GM18511 (cell line): ENCODE data around the gene CNTN1.

Experiments
- ATAC-seq: cut with Tn5 transposase; IDR thresholded peaks from one replicate; pipeline ENCODE4 v1.9.1; 2021; ENCODE audit warnings: mild to moderate bottlenecking, moderate library complexity; ENCODE audit not compliant: unreplicated experiment

The CNTN1 gene

DNA sequence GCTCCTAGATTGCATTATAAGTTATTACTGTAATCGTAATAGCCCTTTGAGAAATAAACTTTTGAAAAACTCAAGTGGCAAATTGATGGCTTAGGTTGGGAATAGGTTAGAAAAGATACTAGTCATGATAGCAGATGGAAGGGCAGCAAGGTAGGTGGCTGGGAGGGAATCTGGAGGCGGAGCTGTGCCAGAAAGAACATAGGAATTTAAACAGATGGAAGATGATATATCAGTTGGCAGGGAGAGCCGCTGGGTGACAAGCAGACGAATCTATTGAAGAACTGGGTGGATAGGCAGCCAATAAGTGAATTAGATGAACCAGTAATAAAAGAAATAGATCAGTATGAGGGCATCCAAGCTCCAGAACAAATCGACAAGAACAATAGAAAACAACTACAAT lies 142.1 kb downstream of the CNTN1 start:
- no peak for ATAC-seq

GRCh38 chr12:40837891-40838429 lies 145.7 kb downstream of the CNTN1 start:
- no peak for ATAC-seq

DNA sequence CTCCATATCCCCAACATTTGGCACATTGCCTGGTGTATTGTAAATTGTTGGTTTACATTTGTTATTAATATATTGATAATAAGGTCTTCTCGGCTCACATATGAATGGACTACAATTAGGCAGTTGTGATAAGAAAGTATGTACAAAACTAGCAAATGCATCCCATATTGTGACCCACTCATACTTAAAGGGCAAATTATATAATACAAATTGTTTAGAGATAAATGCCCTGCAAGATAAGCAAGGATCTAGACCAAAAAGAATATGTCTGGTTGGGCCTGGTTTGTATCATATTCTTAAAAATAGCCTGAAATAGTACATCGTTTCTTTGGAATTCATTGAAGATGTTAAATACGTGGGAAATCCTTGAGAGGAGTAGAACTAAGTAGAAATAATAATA lies 151.3 kb downstream of the CNTN1 start:
- no peak for ATAC-seq

- ATAC-seq: no peak
Measured at GRCh38 chr12:40853221-40853620, 161.0 kb downstream of the CNTN1 start.

DNA sequence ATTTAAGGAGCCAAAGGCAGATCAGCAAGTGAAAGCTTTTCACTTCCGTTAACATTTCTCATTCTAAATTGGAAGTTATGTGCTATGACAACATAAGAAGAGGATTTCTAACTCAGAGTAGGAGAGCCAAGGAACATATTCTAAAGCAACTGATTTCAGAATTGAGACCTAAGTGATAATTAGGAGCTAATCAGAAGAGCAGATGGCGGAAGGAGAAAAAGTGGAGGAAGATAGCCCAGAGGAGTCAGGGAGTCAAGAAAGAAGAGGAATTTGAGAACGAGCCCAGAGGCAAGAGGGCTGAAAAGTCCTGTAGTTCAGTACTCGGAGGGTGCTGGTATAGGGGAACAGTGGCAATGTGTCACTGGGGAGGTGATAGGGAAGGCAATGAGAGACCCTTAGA lies 162.4 kb downstream of the CNTN1 start:
- ATAC-seq: no peak

GRCh38 chr12:40864891-40865290 lies 172.7 kb downstream of the CNTN1 start:
- no peak for ATAC-seq

DNA sequence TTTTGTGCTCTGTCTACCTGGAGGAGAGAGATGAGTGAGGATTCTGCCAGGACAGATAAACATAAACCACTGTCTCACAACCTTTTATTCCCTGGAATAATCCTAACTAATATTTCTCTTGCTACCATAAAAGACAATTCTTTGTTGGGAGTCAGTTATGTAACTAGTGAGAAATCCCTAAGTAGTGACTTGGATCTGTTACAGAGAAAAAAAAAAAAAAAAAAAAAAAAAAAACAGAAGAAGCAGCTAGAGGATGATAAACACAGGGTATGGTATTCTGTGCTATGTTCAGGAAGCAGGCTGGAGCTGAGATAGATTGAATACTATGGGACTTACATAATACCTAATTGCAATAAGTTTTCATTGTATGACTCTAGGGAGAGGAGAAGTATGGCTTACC lies 178.7 kb downstream of the CNTN1 start:
- no peak for ATAC-seq

DNA sequence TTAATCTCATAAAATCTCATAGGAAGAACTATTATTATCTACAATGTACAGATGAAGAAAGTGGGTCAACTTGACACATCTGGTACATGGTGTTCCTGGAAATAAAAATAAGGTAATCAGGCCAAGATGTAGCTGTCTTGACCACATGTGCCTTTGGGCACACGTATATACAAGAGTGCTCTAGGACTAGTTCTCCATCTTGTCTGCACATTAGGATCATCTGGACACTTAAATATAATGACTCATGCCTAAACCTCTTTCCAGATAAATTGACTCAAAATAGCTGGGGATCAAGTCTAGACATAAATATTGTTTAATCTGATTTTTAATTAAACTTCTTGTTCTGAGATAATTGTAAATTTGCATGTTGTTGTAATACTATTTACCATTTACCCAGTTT lies 182.6 kb downstream of the CNTN1 start:
- ATAC-seq: no peak

DNA sequence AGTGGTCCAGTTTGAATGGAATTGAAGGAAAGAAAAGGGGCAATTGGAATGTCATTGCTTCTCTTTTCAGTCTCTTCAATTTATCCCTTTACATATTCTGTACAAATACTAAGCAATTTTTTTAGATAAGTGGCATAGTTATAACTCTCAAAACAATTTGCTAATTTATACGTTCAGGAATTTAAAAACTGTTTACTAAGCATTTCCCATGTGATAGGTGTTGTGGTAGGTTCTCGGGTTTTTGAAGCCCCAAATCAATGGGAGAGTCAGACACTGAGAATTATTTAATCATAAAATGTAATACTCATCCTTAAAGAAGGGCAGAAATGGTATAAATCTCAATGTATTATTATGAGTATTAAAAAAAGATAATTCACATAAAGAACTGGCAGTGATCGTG lies 197.1 kb downstream of the CNTN1 start:
- no peak for ATAC-seq

- no peak for ATAC-seq
Measured at GRCh38 chr12:40892528-40892927, 200.3 kb downstream of the CNTN1 start.

GRCh38 chr12:40898505-40898904 lies 206.3 kb downstream of the CNTN1 start:
- ATAC-seq: no peak

DNA sequence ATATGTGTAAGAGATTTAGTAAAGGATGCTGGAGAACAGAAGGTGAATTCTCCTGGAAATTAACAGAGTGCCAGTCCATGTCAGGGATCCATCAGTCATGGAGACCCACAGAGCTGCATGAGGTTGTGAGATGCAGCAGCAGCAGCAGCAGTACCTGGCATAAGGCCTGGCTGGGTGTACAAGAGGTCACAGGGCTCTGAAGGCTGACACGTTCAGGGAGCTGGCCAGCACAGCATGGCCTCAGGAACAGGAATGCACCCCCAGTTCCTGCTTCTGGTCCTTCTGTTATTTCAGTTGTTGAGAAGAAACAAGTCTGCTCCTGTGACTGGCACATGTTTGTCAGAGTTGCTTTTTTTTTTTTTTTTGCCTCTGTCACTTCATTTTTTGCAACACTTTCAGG lies 210.8 kb downstream of the CNTN1 start:
- ATAC-seq: no peak

DNA sequence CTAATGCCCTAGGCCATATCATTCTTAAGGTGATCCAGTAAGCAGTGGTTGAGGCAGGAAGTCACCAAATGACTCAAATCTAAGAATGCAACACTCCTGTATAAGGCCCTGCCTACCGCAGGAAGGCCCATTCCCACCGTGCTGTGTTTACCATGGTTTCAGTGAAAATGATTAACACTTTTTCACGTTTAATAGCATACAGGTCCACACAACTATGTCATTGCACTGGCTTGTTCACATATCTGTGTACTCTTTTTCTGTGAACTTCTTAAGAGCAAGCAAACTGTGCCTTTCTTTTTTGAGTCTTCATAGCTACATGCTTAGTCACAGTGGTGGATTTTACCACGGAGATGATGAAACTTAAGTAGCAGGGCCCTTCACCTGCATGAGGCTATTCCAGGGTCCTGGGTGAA lies 214.9 kb downstream of the CNTN1 start:
- ATAC-seq: peak; percentile 82

DNA sequence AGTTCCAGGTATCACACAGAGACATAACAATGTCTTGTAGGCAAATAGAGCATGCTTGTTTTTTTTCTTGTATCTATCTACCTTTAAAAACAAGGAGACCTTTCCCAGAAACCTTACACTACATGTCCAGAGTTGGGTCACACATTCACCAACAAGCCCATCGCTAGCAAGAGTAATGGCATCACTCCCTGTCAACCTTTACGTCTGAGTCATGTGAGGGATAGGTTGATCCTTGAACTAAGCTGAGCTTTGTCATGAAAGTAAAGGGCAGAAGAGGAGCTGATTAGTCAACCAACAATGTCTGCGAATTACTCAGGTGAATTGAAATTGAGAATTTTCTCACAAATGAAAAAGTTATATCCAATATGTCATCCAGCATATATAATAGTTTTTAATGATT lies 219.4 kb downstream of the CNTN1 start:
- no peak for ATAC-seq

- no peak for ATAC-seq
Measured at GRCh38 chr12:40915172-40915571, 222.9 kb downstream of the CNTN1 start.

DNA sequence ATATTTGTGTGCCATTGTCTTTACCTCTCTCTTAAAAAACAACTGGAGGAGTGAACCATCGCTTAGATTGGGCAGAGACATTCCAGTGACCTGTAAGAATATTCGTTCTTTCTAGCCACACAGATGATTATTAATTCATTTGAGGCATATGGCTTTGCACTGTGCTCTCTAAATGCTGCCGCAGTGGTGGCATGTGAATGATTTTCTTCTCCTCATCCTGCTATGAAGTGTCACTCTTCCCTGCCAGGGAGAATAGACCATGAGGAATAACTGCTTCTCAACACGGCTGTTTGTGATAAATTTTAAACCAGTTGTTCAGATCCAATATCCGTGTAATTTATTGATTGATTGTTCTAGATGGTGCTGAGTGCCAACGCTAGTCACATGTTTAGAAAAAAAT lies 225.3 kb downstream of the CNTN1 start:
- no peak for ATAC-seq

DNA sequence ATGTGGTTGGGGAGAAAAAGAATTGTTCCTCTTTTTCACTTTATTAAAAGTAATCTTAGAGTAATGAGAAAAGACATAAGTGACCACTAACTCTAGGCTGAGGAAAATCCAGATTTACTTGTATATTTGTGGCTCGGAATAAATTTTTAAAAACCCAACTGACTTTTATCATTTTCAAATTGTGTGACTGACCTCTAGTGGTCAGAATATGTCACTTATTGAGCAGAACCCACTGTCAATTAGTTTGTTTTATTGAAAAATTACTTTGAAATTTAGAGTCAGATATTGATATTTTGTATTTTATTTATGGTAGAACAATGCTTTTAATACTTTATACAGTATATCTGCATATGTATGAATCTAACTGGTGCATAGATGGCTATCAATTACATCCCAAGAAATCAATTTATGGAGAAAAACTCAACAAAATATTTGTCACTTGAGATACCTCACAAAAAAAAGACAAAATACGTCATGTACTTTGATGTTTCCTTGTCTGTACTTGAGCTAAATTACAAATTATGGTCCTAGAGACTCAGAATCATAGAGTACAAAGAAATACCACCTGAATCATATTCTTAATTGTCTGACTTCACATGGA lies 229.4 kb downstream of the CNTN1 start:
- ATAC-seq: peak; percentile 61

DNA sequence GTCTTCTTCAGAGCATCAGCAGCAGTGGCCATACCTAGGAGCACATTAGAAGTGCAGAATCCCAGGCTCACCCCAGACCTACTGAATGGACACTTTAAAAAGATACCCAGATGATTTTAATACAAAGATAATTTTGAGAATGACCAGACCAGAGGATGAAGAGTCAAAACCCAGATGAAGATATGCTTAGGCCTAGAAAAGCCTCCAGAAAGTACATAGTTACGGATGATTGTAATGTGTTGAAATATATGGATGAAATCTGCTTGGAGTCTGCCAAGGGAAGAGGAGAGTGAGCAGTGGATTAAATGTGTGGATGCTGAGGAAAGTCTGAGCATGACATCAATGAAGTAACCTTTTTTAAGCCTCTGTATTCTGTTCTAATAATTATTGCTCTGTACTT lies 245.7 kb downstream of the CNTN1 start:
- no peak for ATAC-seq

DNA sequence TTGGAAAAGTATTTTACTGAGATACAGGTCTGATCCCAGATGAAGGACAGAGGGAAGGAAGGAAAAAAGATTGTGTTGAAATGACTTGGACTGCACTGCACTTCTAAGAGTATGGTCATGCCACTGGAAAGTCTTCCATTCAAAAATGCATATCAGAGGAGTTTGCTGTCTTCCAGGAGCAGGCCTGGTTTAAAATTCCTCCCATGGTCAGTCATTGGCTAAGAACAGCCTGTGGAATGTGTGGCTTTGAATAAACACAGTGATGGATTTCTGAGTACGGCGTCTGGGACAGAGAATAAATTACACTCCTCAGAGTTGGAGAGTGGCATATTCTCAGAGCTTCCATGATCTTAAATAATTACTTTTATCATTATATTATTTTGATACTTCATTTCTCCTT lies 250.1 kb downstream of the CNTN1 start:
- no peak for ATAC-seq

DNA sequence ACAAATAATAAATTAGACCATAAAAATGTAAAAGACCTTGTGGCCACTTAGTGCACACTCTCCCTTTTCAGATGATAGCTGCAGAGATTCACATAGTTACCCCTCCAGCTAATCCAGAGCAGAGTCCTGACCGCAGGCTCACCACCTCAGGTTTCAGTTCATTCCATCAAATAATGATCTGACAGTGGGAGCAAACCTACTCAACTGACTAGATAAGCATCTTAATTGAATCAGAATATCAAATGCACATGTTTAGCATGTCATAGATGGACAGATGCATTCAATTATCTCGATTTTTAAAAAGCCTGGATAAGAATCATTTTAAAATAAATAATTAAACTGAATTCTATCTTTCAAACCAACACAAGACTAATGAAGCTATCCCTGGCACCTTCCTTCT lies 253.5 kb downstream of the CNTN1 start:
- no peak for ATAC-seq

DNA sequence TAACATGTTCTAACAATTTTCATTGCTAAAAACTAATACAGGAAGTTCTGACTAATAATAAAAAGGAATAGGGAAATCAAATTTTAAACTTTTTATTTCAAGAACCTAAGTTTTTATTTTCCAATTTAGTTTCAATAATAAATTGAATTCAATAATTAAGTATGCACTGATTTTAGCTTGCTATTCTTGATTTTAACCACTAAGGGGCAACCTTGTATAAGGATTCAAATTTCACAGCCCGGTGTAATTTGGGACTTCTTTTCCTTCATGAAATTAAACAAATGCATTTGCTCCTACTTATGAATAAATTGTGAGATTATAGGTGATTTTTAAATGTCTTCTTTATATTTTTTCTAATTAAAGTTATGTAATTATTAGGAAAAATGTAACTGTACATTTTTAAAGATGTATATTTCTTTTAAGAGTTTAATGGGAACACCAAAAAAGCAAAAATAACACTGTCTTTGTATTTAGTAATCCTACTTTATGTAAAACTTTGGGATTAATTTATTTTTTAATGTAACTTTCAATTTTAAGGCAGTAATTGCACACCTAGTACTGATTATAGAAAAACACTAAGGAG lies 254.5 kb downstream of the CNTN1 start:
- no peak for ATAC-seq

DNA sequence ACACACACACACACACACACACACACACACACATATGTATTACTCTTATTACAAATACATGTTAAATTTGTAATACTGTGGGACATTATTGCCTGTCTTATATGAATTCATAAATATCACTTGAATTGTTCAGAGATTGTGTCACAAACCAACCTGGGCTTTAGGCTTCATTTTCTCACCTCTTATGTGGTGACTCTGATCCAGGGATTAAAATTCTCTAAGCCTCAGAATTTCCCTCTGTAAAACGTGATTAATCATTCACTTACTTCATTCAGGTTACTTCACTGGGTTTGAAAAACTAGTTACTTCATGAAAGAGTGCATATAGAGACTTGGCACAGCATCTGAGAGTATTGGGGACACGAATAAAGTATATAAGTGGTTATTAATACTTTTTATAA lies 255.6 kb downstream of the CNTN1 start:
- no peak for ATAC-seq

DNA sequence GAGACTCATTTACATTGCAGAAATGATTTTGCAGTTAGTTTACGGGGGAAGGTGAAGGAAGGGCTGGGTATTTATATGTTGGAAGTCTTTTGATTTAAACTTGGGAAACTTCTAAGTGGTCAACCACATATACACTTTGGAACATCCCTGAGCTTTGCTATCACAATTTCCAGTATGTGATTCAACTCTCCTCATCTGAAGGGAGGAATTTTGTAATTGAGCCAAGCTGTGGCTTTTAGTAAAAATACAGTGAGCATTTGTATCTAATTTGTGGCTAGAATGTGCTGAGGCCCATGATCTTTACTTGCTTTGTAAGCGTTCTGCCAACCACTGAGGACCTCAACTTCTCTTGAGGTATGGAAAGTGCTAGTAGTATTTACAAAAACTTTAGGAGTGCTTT lies 260.8 kb downstream of the CNTN1 start:
- no peak for ATAC-seq
